ENCODE data around the gene CYP4B1.

DNA sequence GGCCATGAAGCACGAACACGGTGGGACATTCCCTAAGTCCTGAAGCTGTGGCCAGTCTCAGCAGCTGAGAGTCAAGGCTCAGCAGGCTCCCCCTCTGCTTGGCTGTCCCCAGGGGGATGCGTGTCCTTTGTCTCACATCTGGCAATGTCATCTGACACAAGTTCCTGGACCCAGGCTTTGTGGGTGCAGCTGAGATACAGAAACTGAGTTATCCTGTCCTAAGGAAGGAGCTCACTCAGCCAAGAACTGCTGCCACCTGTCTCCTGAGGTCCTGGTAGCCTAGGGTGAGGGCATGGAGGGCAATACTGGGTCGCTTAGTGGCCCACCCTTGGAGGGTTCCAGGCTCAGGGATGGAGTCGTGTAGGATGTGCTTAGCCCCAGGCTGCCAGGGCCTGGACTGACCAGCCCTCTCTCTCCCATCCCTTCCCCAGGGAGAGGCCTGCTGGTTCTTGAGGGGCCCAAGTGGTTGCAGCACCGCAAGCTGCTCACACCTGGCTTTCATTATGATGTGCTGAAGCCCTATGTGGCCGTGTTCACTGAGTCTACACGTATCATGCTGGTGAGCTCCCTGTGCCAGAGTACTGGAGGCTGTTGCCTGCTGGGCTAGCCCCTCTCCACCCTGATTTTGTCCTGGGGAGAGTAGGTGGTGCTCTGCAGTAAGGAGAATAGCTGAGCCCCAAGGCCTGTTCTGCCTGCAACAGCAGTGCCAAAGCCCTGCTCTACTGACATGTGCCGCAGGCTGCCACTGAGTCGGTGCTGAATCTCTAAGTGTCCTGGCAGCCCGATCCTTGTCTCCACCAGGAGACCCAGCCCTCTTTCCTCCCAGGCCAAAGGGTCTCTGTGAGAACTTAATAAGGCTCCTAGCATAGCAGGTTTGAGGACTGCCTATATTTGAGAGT is 13.5 kb downstream of the CYP4B1 start:
- no peak for TF ChIP-seq CTCF (IDR thresholded peaks at IDR 0.05)
- TF ChIP-seq POLR2A (IDR thresholded peaks at IDR 0.05), result no peak

Data from heart left ventricle (tissue), 13 donors.